CD4-positive, alpha-beta T cell treated with Interferon gamma for 1 hour (primary cell): ENCODE measurements around the gene SLC4A1.

Source experiments
- DNase-seq: peaks from one replicate; pipeline ENCODE4 v3.0.0-alpha.2; 2020

The SLC4A1 gene

DNA sequence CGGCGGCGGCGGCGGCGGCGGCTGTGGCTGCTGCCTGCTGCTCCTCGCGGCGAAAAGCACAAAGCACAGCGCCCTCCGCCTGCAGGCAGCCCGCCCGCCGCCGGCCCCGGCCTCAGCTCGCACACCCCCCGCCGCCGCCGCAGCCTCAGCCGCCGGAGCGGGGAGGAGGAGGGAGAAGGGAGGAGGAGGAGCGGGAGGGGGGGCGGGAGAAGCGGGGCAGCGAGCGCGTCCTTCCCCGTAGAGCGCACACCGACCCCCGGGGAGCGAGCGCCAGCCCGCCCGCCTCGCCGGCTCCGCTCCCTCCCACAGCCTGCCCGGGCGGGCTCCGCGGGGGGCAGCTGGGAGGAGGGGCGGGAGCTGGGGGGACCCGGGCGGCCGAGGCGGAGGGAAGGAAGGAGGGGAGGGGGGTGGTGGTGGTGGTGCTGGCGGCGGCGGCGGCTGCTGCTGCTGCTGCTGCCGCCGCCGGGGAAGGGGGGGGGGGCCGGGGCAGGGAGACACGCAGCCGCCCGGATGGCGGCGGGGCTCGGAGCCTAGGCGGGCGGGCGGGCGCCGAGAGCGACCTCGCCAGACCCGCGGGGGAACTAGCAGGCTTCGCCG, 48.2 kb downstream of the SLC4A1 start, which contains the start of gene UBTF:
UBTF (minus strand) TSS at position 60 of the 597 bp plus-strand sequence. CDS start 1,446 bp downstream, outside the sequence.
- DNase-seq: peak; percentile 82

- DNase-seq: peak; percentile 71
Measured at GRCh38 chr17:44219108-44219615, 48.8 kb downstream of the SLC4A1 start.

DNA sequence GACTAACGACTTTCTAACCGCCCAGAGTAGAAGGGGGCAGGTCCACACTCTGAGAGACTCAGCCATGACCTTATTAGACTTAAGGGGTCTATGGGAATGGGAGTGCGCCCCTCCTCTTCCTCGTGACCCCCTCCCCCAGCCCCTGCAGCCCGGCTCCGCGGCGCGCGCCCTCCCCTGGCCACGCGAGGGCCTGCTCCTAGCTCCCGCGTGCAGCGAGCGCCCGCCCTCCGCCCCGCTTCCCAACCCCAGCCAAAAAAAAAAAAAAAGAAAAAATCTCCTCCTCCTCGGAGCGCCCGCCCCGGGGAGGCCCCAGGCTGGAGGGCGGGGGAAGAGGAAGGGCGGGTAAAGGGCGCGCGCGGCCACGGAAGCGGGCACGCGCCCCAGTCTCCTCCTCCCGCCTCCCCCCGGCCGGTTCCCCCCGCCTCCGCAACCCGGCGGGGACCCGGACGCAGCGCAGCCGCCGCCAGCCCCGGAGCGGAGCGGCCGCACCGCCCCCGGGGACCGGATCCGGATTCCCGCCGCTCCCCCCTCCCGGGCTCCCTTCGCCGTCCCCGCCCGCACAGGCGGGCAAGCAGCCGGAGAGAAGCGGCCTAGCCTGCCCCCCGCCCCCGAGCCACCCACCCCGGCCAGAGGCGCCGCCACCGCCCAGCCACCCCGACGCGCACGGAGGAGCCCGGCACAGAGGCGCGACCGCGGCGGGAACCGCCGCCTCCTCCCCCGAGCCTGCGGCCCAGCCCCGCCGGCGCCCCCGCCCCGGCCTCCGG, 49.4 kb downstream of the SLC4A1 start:
- peak; percentile 90 for DNase-seq

DNA sequence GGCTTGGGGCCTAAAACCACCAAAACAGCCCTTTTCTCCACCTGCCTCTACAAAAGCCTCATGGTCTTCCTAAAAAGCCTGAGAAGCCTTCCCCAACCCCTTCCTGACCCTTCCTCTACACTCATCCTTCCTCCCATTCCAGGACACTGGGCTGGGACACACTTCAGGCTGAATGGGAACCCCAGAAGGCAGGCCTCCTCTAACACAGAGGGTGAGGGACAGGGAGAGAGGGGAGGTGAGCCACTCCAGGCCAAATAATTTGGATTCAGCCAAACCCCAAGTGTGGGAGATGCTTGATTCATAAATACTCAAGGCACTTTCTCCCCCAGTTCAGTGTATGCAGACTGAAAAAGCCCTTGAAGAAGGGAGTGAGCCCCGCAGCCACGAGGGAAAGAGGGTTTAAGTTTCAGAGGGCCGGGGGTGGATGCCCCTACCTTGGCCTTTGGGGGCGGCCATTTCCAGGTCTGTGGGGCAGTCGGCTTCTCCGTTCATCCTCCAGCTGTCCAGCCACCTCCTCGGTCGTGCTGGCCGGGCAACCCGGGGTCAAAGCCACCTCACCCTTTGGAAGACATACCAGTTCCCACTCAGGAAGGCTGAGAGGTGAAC, 50.1 kb downstream of the SLC4A1 start:
- DNase-seq: no peak

DNA sequence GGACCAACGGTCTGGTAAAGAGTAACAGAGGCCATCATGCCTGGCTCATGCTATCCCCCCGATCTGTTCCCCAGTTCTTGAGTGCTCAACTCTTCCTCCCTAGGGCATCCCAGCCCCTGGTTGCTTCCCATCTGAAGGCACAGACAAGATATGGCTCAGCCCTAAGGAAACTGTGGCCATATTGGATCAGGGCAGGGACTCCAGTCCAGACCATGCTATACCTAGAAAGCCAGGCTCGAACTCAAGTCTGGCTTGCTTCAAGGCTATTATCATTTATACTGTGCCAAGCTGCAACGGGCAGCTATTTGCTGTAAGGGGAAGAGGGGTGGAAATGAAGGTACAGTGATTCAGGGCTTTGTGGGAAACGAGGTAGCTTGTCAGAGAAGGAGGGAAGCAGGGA, 51.2 kb downstream of the SLC4A1 start:
- DNase-seq: no peak

- peak; percentile 64 for DNase-seq
Measured at GRCh38 chr17:44216173-44216572, 51.8 kb downstream of the SLC4A1 start.

DNA sequence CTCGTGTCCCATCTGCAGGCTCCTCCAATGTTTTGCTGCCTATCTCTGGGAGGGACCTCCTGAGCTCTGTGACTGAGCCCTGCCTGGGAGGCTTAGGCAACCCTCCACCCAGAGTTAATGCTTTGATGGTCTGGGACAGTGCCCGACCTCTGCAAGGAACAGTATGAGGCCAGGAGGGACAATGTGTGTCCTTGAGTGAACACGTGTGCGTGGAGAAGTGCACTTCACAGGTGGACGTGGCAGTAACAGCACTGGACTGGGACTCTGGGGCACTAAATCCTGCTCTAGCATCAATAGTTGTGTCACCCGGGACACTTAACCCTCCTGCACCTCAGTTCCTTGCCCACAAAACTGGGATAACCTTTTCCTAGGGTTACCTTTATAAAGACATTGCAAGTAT, 53.0 kb downstream of the SLC4A1 start:
- DNase-seq: no peak

DNA sequence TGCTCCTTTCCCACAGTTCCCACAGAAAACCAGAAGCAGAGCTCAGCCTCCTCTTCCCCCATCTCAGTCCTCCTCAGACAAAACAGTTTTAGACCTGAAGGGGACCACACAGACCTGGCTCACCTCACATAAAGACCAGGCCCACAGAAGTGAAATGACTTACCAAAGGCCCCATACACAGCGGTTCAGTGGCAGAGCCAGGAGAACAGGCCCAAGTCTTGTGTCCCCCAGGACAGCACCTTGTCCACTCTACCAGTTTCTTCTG, 53.8 kb downstream of the SLC4A1 start:
- no peak for DNase-seq

DNA sequence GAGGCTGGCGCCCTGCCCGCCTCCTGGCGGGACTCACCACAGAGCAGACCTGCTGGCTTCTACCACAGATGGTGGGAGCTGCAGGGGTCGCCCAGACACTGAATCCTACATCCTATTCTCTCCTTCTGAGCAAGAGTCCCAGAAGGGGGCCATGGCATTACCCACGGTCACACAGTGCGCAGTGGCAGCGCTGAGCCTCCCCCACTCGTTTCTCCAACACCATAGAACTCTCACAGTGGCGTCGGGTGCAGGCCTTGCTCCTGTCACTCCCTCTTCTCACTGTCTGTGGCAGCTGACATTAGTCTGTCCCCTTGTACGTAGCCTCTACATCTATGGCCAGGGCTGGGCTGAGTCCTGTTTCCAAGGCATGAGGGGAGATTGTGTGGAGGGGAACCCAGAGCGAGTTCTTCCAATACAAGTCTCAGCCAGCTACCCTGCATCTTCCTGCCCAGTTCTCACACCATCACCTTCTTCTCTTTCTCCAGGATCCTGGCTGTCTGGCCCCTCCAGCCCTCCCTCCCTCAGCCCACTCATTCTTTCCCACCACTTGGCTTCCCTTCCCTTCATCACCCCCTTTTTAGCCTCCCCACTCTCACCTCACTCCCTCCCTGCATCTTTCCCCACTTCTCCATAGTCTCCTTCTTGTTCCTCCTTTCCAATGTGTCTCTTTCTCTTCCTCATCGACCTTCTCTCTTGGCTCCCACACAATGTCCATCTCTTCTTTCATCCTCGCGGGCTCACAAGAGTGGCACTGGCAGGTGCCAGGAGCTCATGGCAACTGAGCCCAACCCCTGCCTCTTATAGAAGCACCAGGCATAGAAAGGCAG, 54.3 kb downstream of the SLC4A1 start:
- DNase-seq: no peak

GRCh38 chr17:44212507-44213402, 55.2 kb downstream of the SLC4A1 start:
- no peak for DNase-seq

- no peak for DNase-seq
Measured at GRCh38 chr17:44211281-44212265, 56.4 kb downstream of the SLC4A1 start.

DNA sequence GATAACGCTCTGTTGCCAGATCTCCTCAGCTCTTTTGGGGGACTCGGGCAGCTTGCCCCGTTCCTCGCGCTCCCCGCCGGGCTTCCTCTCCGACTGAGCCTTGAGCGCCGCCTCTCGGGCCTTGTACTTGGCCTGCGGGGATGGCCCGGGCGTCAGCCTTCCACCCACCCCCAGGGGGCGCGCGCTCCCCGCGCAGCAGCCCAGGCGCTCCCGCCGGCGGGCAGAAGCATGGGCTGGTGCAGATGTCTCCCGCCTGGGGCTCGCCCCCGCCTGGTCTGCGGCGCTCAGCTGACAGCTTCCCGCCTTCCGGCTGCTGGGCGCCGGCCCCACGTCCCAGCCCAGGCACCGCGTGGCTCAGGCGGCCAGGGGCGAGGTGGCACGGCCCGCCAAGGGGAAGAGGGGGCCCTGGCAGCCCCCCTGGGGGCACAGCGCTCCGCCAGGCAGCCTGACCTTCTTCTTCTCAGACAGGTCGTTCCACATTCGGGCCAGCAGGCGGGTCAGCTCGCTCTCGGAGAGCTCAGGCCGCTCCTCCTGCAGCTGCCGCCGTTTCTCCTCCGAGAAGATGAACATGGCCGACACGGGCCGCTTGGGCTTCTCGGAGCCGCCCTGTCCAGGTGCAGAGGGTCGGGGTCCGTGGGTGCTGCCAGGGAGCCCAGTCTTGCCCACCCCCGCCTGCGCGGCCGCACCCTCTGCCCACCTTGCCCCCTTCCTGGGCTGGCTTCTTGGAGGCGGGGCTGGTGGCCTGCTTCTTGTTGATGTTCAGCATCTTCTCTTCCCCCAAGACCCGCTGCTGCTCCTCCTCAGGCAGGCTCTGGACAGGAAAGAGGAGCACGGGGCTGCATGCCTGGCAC, 57.4 kb downstream of the SLC4A1 start:
- peak; percentile 91 for DNase-seq

DNA sequence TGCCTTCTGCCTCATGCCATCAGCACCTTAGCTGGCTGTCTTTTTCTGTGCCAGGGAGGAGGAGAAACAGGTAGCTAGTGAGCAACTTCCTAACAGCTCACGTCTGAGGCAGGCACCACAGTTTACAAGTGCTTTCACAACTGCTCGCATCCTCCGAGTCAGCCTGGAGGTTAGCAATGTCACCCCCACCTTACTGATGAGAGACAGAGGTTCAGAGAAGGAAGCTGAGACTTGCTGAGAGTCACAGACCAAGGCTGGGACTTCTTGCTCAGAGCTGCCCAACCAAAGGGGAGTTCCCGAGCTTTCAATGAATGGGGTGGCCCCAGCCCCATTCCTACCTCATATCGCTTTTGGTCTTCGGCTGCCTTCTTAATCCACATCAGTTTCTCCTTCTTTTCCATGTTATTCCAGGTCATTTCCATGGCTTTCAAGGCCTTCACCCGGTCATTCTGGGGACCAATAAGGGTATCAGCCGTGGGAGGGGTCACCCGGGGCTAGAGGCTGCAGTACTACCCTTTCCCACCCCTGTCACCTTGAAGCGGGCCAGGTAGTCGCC, 58.1 kb downstream of the SLC4A1 start:
- no peak for DNase-seq

- DNase-seq: no peak
Measured at GRCh38 chr17:44207743-44208142, 60.2 kb downstream of the SLC4A1 start.

DNA sequence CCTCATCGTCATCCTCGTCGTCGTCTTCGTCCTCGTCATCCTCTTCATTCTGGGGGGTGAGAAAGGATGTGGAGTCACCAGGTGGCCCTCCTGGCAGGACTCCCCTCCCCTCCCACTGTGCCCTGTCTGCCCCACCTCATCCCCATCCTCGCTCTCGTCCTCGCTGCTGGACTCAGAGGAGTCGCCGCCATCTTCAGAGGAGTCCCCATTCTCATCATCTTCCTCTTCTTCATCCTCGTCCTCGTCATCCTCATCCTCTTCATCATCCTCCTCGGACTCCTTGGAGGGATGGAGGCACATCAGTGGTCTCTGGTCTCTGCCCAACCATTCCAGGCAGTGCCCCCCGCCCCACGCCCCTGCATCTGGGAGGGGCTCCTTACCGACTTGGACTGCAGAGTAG, 60.6 kb downstream of the SLC4A1 start:
- DNase-seq: no peak

- no peak for DNase-seq
Measured at GRCh38 chr17:44206825-44207155, 61.1 kb downstream of the SLC4A1 start.

DNA sequence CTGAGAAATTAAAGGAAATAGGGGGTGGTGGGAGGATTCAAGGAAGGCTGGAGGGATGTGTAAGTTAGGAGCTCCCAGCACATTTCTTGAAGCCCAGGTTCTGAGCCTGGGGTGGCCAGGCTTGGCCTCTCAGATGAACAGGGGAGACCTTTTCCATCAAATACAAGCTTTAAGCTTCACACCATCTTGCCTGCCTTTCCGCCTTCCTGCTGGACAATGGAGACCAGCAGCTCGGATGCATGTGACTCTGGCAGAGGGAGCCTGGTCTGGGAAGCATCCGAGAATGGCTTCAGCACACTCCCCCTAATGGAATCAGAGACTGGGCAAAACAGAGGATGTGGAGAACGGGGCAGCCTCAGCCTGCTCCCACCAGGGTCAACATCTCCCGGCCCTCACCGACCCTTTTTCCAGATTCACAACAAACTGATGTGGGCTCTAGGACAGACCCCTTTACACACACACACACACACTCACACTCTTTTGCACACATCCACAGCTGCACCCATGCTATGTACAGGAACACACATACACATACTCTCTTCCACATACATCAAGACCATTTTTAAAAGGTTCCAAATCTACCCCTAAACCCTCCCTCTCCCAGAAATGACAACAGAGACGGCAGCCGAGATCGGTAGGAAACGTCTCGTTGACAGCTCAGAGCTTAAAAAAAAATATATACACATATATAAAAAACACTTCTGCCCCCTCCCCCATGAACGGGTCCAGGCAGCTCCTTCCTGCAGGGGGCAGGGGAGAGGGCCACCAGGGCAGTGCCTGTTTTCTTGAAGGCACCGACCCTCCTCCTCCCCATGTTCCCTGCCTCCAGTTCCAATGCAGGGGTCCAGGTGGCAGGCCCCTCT, 61.7 kb downstream of the SLC4A1 start:
- DNase-seq: no peak

DNA sequence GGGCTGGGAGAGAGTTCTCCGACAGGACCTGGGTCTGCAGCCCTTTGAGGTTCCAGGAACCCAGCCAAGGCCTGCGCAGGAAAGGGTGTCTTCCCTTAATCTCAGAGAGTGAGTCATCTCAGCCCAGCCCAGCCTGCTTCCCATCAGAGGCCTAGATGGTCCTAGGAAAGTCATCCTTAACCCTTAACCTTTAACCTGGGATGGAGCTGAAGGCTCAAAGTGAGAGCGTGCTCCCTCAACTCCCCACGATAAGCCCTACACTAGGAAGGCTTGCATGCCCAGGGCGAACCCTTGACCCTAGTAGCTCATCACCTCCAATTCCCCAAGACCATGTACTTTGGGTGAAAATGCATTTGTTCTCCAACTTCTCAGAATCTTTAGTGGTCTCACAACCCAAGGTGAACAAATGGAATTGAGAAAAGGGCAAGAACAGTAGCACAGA, 63.5 kb downstream of the SLC4A1 start:
- DNase-seq: no peak
